Measurements from ENCODE around the gene EIF1AD. TPM values are rescaled to one million over a fixed set of nuclear protein-coding genes. Genes with fewer than 3 reads are reported as not detected.
"Not testable (repeated sequence)": the region's sequence is repeated elsewhere in the genome, so short reads cannot be mapped to it uniquely, and the experiment has no call there.

The EIF1AD gene
- total RNA-seq, 1 experiment from 2014 or later: 64.6 TPM

DNA sequence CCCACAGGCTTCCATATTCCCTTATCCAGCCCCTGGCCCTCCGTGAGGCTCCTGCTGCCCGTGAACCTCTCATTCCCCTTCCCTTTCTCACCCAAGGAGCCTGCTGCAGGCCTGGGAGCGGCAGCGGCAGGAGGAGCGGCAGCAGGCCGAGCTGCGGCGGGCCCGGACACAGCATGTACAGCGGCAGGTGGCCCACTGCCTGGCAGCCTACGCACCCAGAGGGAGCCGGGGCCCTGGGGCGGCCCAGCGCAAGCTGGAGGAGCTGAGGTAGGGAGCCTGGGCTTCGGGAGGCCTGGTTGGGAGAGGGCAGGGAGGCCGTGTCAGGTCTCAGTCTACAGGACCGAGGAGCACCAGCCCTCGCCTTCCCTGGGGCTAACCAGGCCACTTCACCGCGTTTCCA is 48.5 kb downstream of the EIF1AD start:
- Histone ChIP-seq H3K9me3 (ENCODE audit: control insufficient read depth, insufficient read depth, low read depth, low read length) (no peaks in the 10 kb centered on the region), H3K27me3 (ENCODE audit: control insufficient read depth, insufficient read depth, low read length) (no peaks in the 10 kb centered on the region), H3K4me1 (ENCODE audit: control insufficient read depth, insufficient read depth, low read length) (no peaks in the 10 kb centered on the region), H3K27ac (ENCODE audit: low read length) (no peak overlapping the region), H3K36me3 (ENCODE audit: control insufficient read depth, insufficient read depth, low read length) (no peaks in the 10 kb centered on the region), H3K4me3 (ENCODE audit: low read depth in 2 of 2, low read length in 2 of 2) (no peak overlapping the region)
- no TSS peak for BruUV-seq (replicated peaks)
- ATAC-seq: peak; percentile 27; the same call in 1 of the 2 replicates
- POLR2A ChIA-PET: interaction anchor here (0.7 kb wide), 1 partner anchor 47 kb away, joined by 3 read pairs; no protein-coding TSS in a partner anchor
- CTCF ChIA-PET: no interaction called here
- no peak for DNase-seq (ENCODE audit: low read depth, low spot score)
- in situ Hi-C loops (cut with HindIII; ENCODE audit: low pct_unique_long_range_greater_than_20kb, low sequenced_read_pairs): no loop called here
- TF ChIP-seq SIN3A (IDR thresholded peaks at IDR 0.05; ENCODE audit: borderline replicate concordance, insufficient read depth, low read depth, low read length) (no peak), REST (IDR thresholded peaks at IDR 0.05; ENCODE audit: insufficient read depth in 1 of 2, low read depth in 2 of 2, low read length in 1 of 2) (no peak), POLR2AphosphoS5 (IDR thresholded peaks at IDR 0.05; ENCODE audit: low read depth, low read length) (no peak), TCF7L2 (IDR thresholded peaks at IDR 0.05; ENCODE audit: low read depth, low read length) (no peak)
- TF ChIP-seq, protein P1, sequence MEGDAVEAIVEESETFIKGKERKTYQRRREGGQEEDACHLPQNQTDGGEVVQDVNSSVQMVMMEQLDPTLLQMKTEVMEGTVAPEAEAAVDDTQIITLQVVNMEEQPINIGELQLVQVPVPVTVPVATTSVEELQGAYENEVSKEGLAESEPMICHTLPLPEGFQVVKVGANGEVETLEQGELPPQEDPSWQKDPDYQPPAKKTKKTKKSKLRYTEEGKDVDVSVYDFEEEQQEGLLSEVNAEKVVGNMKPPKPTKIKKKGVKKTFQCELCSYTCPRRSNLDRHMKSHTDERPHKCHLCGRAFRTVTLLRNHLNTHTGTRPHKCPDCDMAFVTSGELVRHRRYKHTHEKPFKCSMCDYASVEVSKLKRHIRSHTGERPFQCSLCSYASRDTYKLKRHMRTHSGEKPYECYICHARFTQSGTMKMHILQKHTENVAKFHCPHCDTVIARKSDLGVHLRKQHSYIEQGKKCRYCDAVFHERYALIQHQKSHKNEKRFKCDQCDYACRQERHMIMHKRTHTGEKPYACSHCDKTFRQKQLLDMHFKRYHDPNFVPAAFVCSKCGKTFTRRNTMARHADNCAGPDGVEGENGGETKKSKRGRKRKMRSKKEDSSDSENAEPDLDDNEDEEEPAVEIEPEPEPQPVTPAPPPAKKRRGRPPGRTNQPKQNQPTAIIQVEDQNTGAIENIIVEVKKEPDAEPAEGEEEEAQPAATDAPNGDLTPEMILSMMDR (IDR thresholded peaks at IDR 0.05): no peak
- intact Hi-C loops (cut with micrococcal nuclease; ENCODE audit: unreplicated experiment): no loop called here

DNA sequence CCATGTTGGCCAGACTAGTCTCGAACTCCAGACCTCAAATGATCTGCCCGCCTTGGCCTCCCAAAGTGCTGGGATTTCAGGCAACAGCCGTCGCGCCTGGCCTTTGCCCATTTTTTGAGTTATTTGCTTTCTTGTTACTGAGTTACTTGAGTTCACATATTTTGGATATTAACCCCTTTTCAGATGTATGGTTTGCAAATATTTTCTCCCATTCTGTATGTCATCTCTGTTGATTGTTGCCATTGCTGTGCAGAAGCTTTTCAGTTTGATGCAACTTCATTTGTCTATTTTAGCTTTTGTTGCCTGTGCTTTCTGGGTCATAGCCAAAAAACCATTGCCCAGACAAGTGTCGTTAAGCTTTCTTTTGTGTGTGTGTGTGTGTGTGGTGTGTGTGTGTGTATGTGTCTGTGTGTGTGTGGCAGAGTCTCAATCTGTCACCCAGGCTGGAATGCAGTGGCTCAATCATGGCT is 49.9 kb downstream of the EIF1AD start:
- Histone ChIP-seq H3K9me3 (ENCODE audit: control insufficient read depth, insufficient read depth, low read depth, low read length) (no peaks in the 10 kb centered on the region), H3K27ac (ENCODE audit: low read length) (no peak overlapping the region), H3K4me3 (ENCODE audit: low read depth in 2 of 2, low read length in 2 of 2) (no peak overlapping the region), H3K36me3 (ENCODE audit: control insufficient read depth, insufficient read depth, low read length) (no peaks in the 10 kb centered on the region), H3K27me3 (ENCODE audit: control insufficient read depth, insufficient read depth, low read length) (no peaks in the 10 kb centered on the region), H3K4me1 (ENCODE audit: control insufficient read depth, insufficient read depth, low read length) (no peaks in the 10 kb centered on the region)
- no peak for ATAC-seq
- CTCF ChIA-PET: no interaction called here
- intact Hi-C loops (cut with micrococcal nuclease; ENCODE audit: unreplicated experiment) (no loop called here), in situ Hi-C loops (cut with HindIII; ENCODE audit: low pct_unique_long_range_greater_than_20kb, low sequenced_read_pairs) (no loop called here)
- DNase-seq (ENCODE audit: low read depth, low spot score): no peak
- POLR2A ChIA-PET: no interaction called here
- TF ChIP-seq SIN3A (IDR thresholded peaks at IDR 0.05; ENCODE audit: borderline replicate concordance, insufficient read depth, low read depth, low read length) (no peak), TCF7L2 (IDR thresholded peaks at IDR 0.05; ENCODE audit: low read depth, low read length) (no peak), POLR2AphosphoS5 (IDR thresholded peaks at IDR 0.05; ENCODE audit: low read depth, low read length) (no peak)
- TF ChIP-seq, protein P1 (IDR thresholded peaks at IDR 0.05): no peak
- no TSS peak for BruUV-seq (replicated peaks)

- POLR2A ChIA-PET; H3K27me3 ChIP-seq (ENCODE audit: control insufficient read depth, insufficient read depth, low read length); H3K4me3 ChIP-seq (ENCODE audit: low read depth in 2 of 2, low read length in 2 of 2); DNase-seq (ENCODE audit: low read depth, low spot score); intact Hi-C loops (cut with micrococcal nuclease; ENCODE audit: unreplicated experiment); in situ Hi-C loops (cut with HindIII; ENCODE audit: low pct_unique_long_range_greater_than_20kb, low sequenced_read_pairs); H3K9me3 ChIP-seq (ENCODE audit: control insufficient read depth, insufficient read depth, low read depth, low read length); H3K36me3 ChIP-seq (ENCODE audit: control insufficient read depth, insufficient read depth, low read length); H3K4me1 ChIP-seq (ENCODE audit: control insufficient read depth, insufficient read depth, low read length); BruUV-seq (replicated peaks); ATAC-seq; H3K27ac ChIP-seq (ENCODE audit: low read length): not testable (repeated sequence)
- CTCF ChIA-PET: interaction anchor here (0.5 kb wide), 1 partner anchor 11 kb away, joined by 5 read pairs; no protein-coding TSS in a partner anchor
Observed at GRCh38 chr11:65951641-65952040, 50.3 kb downstream of the EIF1AD start.

- ATAC-seq; H3K4me3 ChIP-seq (ENCODE audit: low read depth in 2 of 2, low read length in 2 of 2); BruUV-seq (replicated peaks); in situ Hi-C loops (cut with HindIII; ENCODE audit: low pct_unique_long_range_greater_than_20kb, low sequenced_read_pairs); H3K9me3 ChIP-seq (ENCODE audit: control insufficient read depth, insufficient read depth, low read depth, low read length); H3K4me1 ChIP-seq (ENCODE audit: control insufficient read depth, insufficient read depth, low read length); H3K27me3 ChIP-seq (ENCODE audit: control insufficient read depth, insufficient read depth, low read length); intact Hi-C loops (cut with micrococcal nuclease; ENCODE audit: unreplicated experiment); H3K27ac ChIP-seq (ENCODE audit: low read length); CTCF ChIA-PET; DNase-seq (ENCODE audit: low read depth, low spot score); H3K36me3 ChIP-seq (ENCODE audit: control insufficient read depth, insufficient read depth, low read length): not testable (repeated sequence)
- POLR2A ChIA-PET: interaction anchor here (0.7 kb wide), 1 partner anchor 1090 kb away, joined by 5 read pairs; no protein-coding TSS in a partner anchor
Observed at GRCh38 chr11:65950711-65951110, 51.2 kb downstream of the EIF1AD start.
